GM12892 (cell line): ENCODE data around the gene BRSK2.

Experiments
- DNase-seq: peaks from one replicate; pipeline ENCODE4 v3.0.0; 2011; ENCODE audit not compliant: insufficient read length
- FAIRE-seq: peaks from 2 replicates; lab custom pipeline; 2011; peaks lifted over from hg19 to GRCh38; lab: Jason Lieb, UNC
- POLR2A ChIP-seq: IDR thresholded peaks from 2 replicates; pipeline ENCODE4 v1.6.1; 2011; ENCODE audit warnings: low read depth, low read length, control low read depth
- POLR2AphosphoS5 ChIP-seq: IDR thresholded peaks from 2 replicates; pipeline ENCODE4 v1.6.1; 2011; ENCODE audit warnings: low read depth, low read length, control low read depth
- TAF1 ChIP-seq: IDR thresholded peaks from 2 replicates; pipeline ENCODE4 v1.6.1; 2011; ENCODE audit warnings: low read depth, mild to moderate bottlenecking, control low read depth, low read length, borderline replicate concordance

BRSK2 gene

DNA sequence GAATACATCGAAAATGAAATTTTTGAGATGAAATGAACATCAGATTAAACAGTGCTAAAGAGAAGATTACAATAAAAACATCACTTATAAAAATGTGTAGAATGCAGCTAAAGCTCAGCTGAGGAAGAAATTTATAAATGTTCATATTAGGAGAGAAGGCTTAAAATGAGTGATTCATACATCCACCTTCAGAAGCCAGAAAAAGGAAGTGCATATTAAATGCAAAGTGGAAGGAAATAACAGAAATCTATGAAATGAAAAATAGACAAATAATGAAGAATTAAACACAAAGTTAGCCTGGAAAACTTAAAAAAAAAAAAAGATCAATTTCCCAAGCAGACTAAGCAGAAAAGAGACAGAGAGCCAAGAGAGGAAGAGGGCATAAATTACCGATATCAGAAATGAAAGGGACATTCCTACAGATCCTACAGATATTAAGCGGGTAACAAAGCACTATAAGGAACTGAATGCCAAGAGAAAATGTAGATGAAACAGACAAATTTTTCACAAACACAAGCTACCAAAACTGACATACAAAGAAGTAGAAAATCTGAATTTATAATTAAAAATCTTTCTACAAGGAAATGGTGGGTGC lies 104.0 kb downstream of the BRSK2 start:
- DNase-seq (no peak), FAIRE-seq (no peak)
- TF ChIP-seq POLR2A (no peak), TAF1 (no peak), POLR2AphosphoS5 (no peak)

- TF ChIP-seq TAF1, result no peak
- no peak for TF ChIP-seq POLR2AphosphoS5
- no peak for TF ChIP-seq POLR2A
- no peak for DNase-seq
- no peak for FAIRE-seq
These were observed 104.9 kb downstream of the BRSK2 start for GRCh38 chr11:1494650-1495049.

- no peak for TF ChIP-seq POLR2AphosphoS5
- TF ChIP-seq TAF1, result no peak
- no peak for TF ChIP-seq POLR2A
- DNase-seq, result no peak
- no peak for FAIRE-seq
These were observed 106.5 kb downstream of the BRSK2 start for GRCh38 chr11:1496091-1496760.

DNA sequence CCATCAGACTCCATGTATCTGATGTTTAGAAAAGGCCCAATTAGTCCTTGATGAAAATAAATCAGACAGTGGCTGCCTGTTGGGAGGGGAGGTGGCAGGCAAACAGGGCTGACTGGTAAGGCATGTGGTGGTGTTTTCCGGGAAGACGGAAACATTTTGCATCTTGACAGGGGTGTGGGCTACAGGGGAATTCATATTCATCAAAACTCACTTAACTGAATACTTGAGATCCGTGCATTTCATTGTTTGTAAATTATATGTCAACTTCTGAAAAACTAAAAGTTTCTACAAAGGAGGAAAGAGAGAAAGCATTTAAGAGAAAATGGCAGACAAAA lies 107.0 kb downstream of the BRSK2 start:
- TF ChIP-seq TAF1 (no peak), POLR2AphosphoS5 (no peak), POLR2A (no peak)
- FAIRE-seq (no peak), DNase-seq (no peak)

GRCh38 chr11:1497600-1497999 lies 107.9 kb downstream of the BRSK2 start:
- TF ChIP-seq TAF1 (no peak), POLR2AphosphoS5 (no peak), POLR2A (no peak)
- FAIRE-seq, result no peak

GRCh38 chr11:1498262-1498661 lies 108.5 kb downstream of the BRSK2 start:
- no peak for DNase-seq
- no peak for TF ChIP-seq POLR2AphosphoS5
- TF ChIP-seq TAF1, result no peak
- no peak for TF ChIP-seq POLR2A
- FAIRE-seq, result peak; percentile 9

More at GRCh38 chr11:1497600-1497999, 107.9 kb downstream of the BRSK2 start:
- no peak for DNase-seq

DNA sequence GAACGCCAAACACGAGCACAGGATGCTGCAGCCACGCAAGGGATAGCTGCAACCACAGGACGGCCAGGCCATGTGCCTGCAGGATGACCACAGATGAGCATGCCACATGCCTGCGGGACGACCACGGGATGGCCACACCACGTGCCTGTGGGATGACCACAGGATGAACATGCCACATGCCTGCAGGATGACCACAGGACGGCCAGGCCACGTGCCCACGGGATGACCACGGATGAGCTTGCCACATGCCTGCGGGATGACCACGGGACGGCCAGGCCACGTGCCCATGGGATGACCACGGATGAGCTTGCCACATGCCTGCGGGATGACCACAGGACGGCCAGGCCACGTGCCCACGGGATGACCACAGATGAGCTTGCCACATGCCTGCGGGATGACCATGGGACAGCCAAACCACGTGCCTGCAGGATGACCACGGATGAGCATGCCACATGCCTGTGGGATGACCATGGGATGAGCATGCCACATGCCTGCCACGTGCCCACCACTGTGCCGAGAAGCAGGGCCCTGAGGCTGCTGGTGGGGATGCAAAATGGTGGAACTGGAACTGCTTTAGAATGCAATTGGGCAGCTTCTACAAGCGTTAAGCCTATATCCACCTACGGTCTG lies 109.6 kb downstream of the BRSK2 start:
- no peak for DNase-seq
- FAIRE-seq, result no peak
- TF ChIP-seq TAF1 (no peak), POLR2A (no peak), POLR2AphosphoS5 (no peak)

GRCh38 chr11:1499899-1500298 lies 110.2 kb downstream of the BRSK2 start:
- DNase-seq (no peak), FAIRE-seq (no peak)
- no peak for TF ChIP-seq TAF1
- no peak for TF ChIP-seq POLR2AphosphoS5
- TF ChIP-seq POLR2A, result no peak

DNA sequence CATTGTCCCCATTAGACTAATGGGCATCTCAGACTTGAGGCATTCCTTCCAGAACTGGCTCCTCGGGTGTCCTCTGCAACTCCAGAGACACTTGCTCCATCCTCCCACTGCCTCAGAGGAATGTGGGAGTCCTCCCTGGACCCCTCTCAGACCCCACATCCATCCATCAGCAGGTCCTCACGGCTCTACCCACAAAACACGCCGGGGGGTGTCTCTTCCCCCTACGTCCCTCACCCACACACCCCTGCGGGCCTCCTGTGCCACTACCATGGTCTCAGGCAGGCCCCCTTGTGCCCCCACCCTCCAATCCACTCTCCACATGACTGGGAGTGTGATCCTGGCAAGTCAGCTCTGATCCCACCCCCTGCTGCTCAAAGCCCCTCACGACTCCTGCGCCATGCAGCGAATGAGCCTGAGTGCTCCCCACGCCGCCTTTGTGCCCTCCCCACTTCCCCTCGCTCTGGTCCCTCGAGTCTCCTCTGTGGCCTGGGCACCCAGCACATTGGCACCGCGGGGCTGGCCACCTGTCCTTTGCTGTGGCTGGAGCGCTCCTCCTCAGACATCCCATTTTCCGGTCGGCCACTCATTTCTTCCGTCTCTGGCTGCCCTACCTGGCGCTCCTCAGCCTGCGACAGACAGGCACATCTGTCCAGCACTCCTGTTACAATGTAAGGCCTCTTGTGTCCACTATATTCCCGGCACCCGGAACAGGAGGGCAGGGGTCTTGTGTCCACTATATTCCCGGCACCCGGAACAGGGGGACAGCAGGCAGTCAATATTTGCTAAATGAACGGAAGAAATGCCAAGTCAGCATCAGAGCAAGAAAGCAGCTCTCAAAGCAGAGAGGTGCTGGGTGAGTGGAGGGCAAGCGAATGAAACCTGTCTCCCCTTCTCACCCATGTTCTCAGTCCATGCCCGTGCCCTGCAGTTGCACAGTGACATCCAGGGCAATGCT lies 111.0 kb downstream of the BRSK2 start:
- TF ChIP-seq TAF1, result no peak
- no peak for TF ChIP-seq POLR2AphosphoS5
- TF ChIP-seq POLR2A, result no peak
- DNase-seq (no peak), FAIRE-seq (no peak)

GRCh38 chr11:1501421-1502167 lies 111.9 kb downstream of the BRSK2 start:
- no peak for DNase-seq
- no peak for FAIRE-seq
- TF ChIP-seq POLR2AphosphoS5, result no peak
- TF ChIP-seq POLR2A, result no peak
- no peak for TF ChIP-seq TAF1

DNA sequence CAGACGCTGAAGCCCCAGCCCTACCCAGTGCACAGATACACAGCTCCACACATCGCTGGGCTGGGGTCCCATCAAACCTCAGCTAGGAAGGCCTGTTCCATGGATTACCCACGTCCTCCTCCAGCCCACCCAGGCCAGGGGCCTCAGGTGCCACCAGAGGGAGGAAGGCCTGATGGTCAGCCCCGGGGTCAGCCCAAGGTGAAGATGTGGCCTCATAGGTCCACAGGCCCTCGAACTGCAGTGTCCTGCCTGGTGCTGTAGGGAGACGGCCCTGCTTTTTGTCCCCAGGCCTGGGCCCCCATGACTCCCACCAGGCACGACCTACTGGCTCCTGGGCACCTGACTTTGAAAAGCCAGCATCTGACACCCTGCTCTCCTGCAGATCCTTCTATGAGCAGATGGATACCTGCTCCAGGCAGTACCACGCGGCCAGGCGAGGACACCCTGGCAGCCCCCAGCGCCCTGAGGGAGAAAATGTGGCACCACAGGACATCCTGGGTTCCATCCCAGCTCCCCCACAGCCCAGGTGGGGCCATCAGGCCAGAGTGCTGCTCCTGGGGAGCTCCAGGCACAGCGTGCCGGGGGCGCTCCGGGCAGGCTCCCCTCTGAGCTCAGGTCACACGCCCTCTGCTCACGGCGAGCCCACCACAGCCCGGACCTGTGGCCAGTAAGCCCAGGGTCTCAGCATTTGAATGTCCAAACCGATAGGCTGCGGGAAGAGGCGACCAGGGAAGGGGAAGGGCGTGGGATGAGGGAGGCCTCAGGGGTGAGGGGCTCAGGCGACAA lies 112.6 kb downstream of the BRSK2 start:
- DNase-seq (no peak), FAIRE-seq (no peak)
- TF ChIP-seq TAF1, result no peak
- no peak for TF ChIP-seq POLR2A
- TF ChIP-seq POLR2AphosphoS5, result no peak
